ENCODE data around the gene PLXNC1.

PLXNC1 gene

GRCh38 chr12:94183708-94184379, 35.5 kb downstream of the PLXNC1 start:
- DNase-seq = no peak

GRCh38 chr12:94184995-94185719, 36.8 kb downstream of the PLXNC1 start:
- no peak for DNase-seq

GRCh38 chr12:94185801-94186200, 37.4 kb downstream of the PLXNC1 start:
- DNase-seq = no peak

- peak; percentile 75 for DNase-seq
These were observed 38.2 kb downstream of the PLXNC1 start for GRCh38 chr12:94186278-94187241.

GRCh38 chr12:94187361-94187760, 39.0 kb downstream of the PLXNC1 start:
- DNase-seq = peak; percentile 52

- DNase-seq = no peak
These were observed 42.2 kb downstream of the PLXNC1 start for GRCh38 chr12:94190623-94191022.

GRCh38 chr12:94191023-94191422, 42.6 kb downstream of the PLXNC1 start:
- no peak for DNase-seq

GRCh38 chr12:94191811-94192210, 43.4 kb downstream of the PLXNC1 start:
- DNase-seq = no peak

- no peak for DNase-seq
These were observed 44.1 kb downstream of the PLXNC1 start for GRCh38 chr12:94192506-94192905.

- DNase-seq = no peak
These were observed 44.8 kb downstream of the PLXNC1 start for GRCh38 chr12:94193168-94193567.

GRCh38 chr12:94195483-94195882, 47.1 kb downstream of the PLXNC1 start:
- DNase-seq = no peak

GRCh38 chr12:94198469-94198868, 50.1 kb downstream of the PLXNC1 start:
- no peak for DNase-seq

GRCh38 chr12:94198872-94199271, 50.5 kb downstream of the PLXNC1 start:
- DNase-seq = no peak

GRCh38 chr12:94200069-94200468, 51.7 kb downstream of the PLXNC1 start:
- DNase-seq = no peak

GRCh38 chr12:94200695-94201094, 52.3 kb downstream of the PLXNC1 start:
- no peak for DNase-seq

- DNase-seq = no peak
These were observed 54.1 kb downstream of the PLXNC1 start for GRCh38 chr12:94202245-94203180.

GRCh38 chr12:94203181-94203546, 54.8 kb downstream of the PLXNC1 start:
- no peak for DNase-seq

GRCh38 chr12:94203796-94204195, 55.4 kb downstream of the PLXNC1 start:
- DNase-seq = no peak

- no peak for DNase-seq
These were observed 56.3 kb downstream of the PLXNC1 start for GRCh38 chr12:94204499-94205247.

- no peak for DNase-seq
These were observed 57.4 kb downstream of the PLXNC1 start for GRCh38 chr12:94205822-94206221.

GRCh38 chr12:94206886-94207285, 58.5 kb downstream of the PLXNC1 start:
- DNase-seq = no peak

GRCh38 chr12:94207467-94207848, 59.1 kb downstream of the PLXNC1 start:
- peak; percentile 28 for DNase-seq
